ENCODE measurements around the gene ZNF264.

The ZNF264 gene

GRCh38 chr19:57245066-57245465 is 53.8 kb downstream of the ZNF264 start:
- Histone ChIP-seq H3K27me3 (ENCODE audit: insufficient read depth, poor library complexity, severe bottlenecking) (no peaks in the 10 kb centered on the region), H3K4me3 (replicated peaks; ENCODE audit: insufficient read depth, low read length) (no peak overlapping the region), H3K27ac (replicated peaks) (no peak overlapping the region)
- TF ChIP-seq SPI1 (IDR thresholded peaks at IDR 0.05; ENCODE audit: borderline replicate concordance, low read depth) (no peak), POLR2AphosphoS5 (IDR thresholded peaks at IDR 0.05; ENCODE audit: low read depth) (no peak), CTCF (IDR thresholded peaks at IDR 0.05; ENCODE audit: insufficient read depth, low read length) (no peak), GABPA (IDR thresholded peaks at IDR 0.05; ENCODE audit: low read depth) (no peak), REST (IDR thresholded peaks at IDR 0.05; ENCODE audit: insufficient replicate concordance, low read depth) (no peak)
- no peak for DNase-seq (ENCODE audit: low read depth in 1 of 2, low spot score in 1 of 2)

DNA sequence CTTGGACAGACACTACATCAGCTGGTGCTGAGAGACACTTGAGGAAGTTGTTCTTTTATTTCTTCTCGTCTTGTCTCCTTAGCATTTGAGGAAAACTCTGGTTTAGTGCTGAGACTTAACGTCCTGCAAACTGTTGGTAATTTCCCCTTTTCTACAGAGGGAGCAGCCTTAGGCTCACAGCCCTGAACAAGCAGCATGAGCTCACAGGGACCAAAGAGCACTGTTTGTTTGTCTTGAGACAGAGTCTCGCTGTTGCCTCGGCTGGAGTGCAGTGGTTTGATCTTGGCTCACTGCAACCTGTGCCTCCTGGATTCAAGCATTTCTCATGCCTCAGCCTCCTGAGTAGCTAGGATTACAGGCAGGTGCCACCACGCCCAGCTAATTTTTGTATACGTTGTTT is 54.7 kb downstream of the ZNF264 start:
- DNase-seq (ENCODE audit: low read depth in 1 of 2, low spot score in 1 of 2): no peak
- Histone ChIP-seq H3K4me3 (replicated peaks; ENCODE audit: insufficient read depth, low read length) (no peak overlapping the region), H3K27ac (replicated peaks) (no peak overlapping the region), H3K27me3 (ENCODE audit: insufficient read depth, poor library complexity, severe bottlenecking) (no peaks in the 10 kb centered on the region)
- TF ChIP-seq CTCF (IDR thresholded peaks at IDR 0.05; ENCODE audit: insufficient read depth, low read length) (no peak), SPI1 (IDR thresholded peaks at IDR 0.05; ENCODE audit: borderline replicate concordance, low read depth) (no peak), GABPA (IDR thresholded peaks at IDR 0.05; ENCODE audit: low read depth) (no peak), POLR2AphosphoS5 (IDR thresholded peaks at IDR 0.05; ENCODE audit: low read depth) (no peak), REST (IDR thresholded peaks at IDR 0.05; ENCODE audit: insufficient replicate concordance, low read depth) (no peak)

GRCh38 chr19:57248646-57249045 is 57.3 kb downstream of the ZNF264 start:
- no peak for DNase-seq (ENCODE audit: low read depth in 1 of 2, low spot score in 1 of 2)
- TF ChIP-seq GABPA (IDR thresholded peaks at IDR 0.05; ENCODE audit: low read depth) (no peak), CTCF (IDR thresholded peaks at IDR 0.05; ENCODE audit: insufficient read depth, low read length) (no peak), POLR2AphosphoS5 (IDR thresholded peaks at IDR 0.05; ENCODE audit: low read depth) (no peak), SPI1 (IDR thresholded peaks at IDR 0.05; ENCODE audit: borderline replicate concordance, low read depth) (no peak), REST (IDR thresholded peaks at IDR 0.05; ENCODE audit: insufficient replicate concordance, low read depth) (no peak)
- no peak overlapping the region for H3K27ac ChIP-seq (replicated peaks)

More at GRCh38 chr19:57248646-57249045, 57.3 kb downstream of the ZNF264 start:
- no peak overlapping the region for H3K4me3 ChIP-seq (replicated peaks; ENCODE audit: insufficient read depth, low read length)
- no peaks in the 10 kb centered on the region for H3K27me3 ChIP-seq (ENCODE audit: insufficient read depth, poor library complexity, severe bottlenecking)
